ENCODE data around the gene SCN2B.

DNA sequence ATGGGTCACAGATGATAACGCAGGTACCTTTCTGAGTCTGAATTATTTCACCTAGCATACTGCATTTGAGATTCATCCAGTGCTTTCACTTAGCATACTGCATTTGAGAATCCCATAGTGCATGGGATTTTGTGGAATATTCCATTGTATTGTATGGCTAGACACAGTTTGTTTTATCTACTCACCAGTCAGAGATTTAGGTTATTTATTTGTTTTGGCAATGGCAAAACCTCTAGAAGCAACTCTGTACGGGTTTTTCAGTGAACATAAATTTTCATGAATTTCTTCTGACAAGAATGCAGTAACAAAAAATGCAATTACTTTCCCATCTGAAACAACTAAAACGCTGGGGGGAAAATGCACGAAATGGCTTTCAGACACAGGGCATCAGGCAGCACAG, 48.1 kb downstream of the SCN2B start:
- TF ChIP-seq CTCF (IDR thresholded peaks at IDR 0.05): no peak
- TF ChIP-seq POLR2AphosphoS5 (IDR thresholded peaks at IDR 0.05): no peak

Measured in stomach (tissue), 4 donors.